Cardiac muscle cell (in vitro differentiated cells and primary cell): Measurements from ENCODE around the gene CCDC59. TPM values are rescaled to one million over a fixed set of nuclear protein-coding genes. Genes with fewer than 3 reads are reported as not detected.
A peak's percentile ranks its signal among the peaks of the same experiment; 100 is the strongest.

Experiments
- DNase-seq, 2 donors: peaks; one replicate each; pipeline versions ENCODE4 v3.0.0 to v3.0.0-alpha.2; 2010 to 2017; ENCODE audit warnings: low read depth in 1 of 2, low spot score in 1 of 2
- H3K27ac ChIP-seq: fragments of 200-600 bp; sonication (generic); 2 replicates; pipeline ENCODE4 v1.5.1; 2016
- H3K27me3 ChIP-seq: fragments of 200-600 bp; sonication (generic); 2 replicates; pipeline ENCODE4 v1.6.0; 2016; ENCODE audit warnings: control low read depth
- H3K36me3 ChIP-seq: fragments of 200-600 bp; sonication (generic); 2 replicates; pipeline ENCODE4 v1.5.1; 2016; ENCODE audit warnings: control low read depth
- H3K4me1 ChIP-seq: fragments of 200-600 bp; sonication (generic); 2 replicates; pipeline ENCODE4 v1.8.1; 2017; ENCODE audit warnings: low read depth, mild to moderate bottlenecking, mixed run types
- H3K4me3 ChIP-seq: fragments of 200-600 bp; sonication (generic); 2 replicates; pipeline ENCODE4 v1.5.1; 2016; ENCODE audit warnings: mild to moderate bottlenecking
- H3K9me3 ChIP-seq: fragments of 200-600 bp; sonication (generic); 2 replicates; pipeline ENCODE4 v1.5.1; 2017; ENCODE audit warnings: low read depth, mild to moderate bottlenecking, control low read depth
- polyA plus RNA-seq: library from polyadenylated mRNA; unstranded; fragments of >200 nt; fragmentation: Nextera tagmentation; extraction: Ambion mirVana; gene quantifications from 2 replicates; pipeline ENCODE4 v1.2.1, GENCODE V29; 2016
- total RNA-seq: library from RNA; depleted of rRNA; stranded (reverse); fragments of >200 nt; gene quantifications from 2 replicates; pipeline ENCODE4 v1.2.3, GENCODE V29; 2016
- TF ChIP-seq, protein P1 (sequence below): IDR thresholded peaks from 2 replicates; pipeline ENCODE4 v1.5.1; 2012; ENCODE audit warnings: low read depth, mild to moderate bottlenecking, low read length

The CCDC59 gene
- total and polyA plus RNA-seq, 2 experiments from 2014 or later: 39.1 to 67.9 TPM

DNA sequence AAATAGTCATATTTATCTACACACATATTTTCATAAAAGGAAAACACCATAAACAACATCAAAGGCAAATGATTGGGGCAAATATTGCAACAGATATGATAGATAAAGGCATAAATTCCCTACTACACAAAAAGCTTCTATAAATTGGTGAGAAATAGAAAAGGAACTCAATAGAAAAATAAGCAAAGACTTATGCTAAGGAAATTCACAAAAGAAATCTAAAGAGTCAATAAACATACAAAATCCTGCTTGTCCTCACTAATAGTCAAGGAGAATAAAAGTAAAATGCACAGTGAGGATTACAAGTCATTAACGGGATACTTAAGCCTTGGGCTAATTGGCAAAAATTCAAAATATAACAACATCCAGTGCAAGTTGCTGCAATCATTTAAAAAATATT, 30.3 kb downstream of the CCDC59 start:
- Histone ChIP-seq H3K27ac (no peak overlapping the region), H3K4me3 (no peak overlapping the region), H3K4me1 (peaks cover 7% of the 10 kb centered on the region), H3K36me3 (no peaks in the 10 kb centered on the region), H3K9me3 (no peaks in the 10 kb centered on the region), H3K27me3 (no peaks in the 10 kb centered on the region)
- TF ChIP-seq, protein P1, sequence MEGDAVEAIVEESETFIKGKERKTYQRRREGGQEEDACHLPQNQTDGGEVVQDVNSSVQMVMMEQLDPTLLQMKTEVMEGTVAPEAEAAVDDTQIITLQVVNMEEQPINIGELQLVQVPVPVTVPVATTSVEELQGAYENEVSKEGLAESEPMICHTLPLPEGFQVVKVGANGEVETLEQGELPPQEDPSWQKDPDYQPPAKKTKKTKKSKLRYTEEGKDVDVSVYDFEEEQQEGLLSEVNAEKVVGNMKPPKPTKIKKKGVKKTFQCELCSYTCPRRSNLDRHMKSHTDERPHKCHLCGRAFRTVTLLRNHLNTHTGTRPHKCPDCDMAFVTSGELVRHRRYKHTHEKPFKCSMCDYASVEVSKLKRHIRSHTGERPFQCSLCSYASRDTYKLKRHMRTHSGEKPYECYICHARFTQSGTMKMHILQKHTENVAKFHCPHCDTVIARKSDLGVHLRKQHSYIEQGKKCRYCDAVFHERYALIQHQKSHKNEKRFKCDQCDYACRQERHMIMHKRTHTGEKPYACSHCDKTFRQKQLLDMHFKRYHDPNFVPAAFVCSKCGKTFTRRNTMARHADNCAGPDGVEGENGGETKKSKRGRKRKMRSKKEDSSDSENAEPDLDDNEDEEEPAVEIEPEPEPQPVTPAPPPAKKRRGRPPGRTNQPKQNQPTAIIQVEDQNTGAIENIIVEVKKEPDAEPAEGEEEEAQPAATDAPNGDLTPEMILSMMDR: no peak
- DNase-seq: no peak

DNA sequence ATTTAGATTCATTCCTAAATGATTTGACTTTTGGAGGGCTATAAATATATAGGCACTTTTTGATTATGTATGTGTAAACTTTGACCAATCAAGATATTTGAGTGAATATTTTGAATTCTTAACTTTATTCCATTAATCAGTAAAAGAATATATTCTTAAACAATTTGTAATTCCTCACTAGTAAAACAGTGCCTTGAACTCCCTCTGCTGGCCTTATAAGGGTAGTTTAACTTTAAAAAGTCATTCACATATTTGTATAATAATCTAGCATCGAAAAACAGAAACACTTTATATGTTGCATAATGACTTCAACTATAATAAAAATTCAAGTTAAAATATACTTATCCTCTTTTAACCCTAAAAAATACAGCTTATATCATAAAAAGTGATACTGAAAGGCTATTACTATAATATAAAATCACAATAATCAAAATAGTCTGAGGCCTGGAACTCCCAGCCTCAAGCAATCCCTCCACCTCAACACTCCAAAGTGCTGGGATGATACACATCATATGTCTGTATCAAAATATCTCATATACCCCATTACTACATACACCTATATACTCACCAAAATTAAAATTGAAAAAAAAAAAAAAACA, 31.2 kb downstream of the CCDC59 start:
- H3K4me1 ChIP-seq: peaks cover 7% of the 10 kb centered on the region
- no peaks in the 10 kb centered on the region for H3K36me3 ChIP-seq
- no peaks in the 10 kb centered on the region for H3K9me3 ChIP-seq
- no peaks in the 10 kb centered on the region for H3K27me3 ChIP-seq
- peak; percentile 45 to 62 for DNase-seq
- no peak overlapping the region for H3K27ac ChIP-seq
- H3K4me3 ChIP-seq: no peak overlapping the region
- TF ChIP-seq, protein P1: peak; percentile 44

DNA sequence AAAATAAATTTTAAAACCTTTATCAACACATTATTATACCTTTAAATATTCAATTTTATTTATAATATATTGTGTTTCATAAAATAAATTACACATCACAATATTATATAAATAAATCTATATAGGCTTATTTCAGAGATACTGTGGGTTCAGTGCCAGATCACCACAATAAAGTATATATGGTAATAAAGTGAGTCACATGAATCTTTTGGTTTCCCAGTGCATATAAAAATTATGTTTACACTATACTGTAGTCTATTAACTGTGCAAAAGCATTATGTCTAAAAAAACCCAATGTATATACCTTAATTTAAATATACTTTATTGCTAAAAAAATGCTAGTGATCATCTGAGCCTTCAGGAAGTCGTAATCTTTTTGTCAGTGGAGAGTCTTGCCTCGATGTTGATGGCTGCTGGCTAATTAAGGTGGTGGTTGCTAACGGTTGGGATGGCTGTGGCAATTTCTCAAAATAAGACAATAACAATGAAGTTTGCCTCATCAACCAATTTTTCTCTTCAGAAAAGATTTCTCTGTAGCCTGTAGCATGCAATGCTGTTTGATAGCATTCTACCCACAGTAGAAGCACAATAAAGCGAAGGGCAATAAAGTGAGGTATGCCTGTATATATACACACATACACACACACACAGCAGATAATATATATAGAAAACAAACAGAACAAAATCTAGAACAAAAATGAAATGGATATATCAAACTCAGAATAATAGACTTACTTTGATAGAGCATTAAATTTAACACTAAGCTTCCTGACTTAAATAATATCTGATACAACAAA, 32.4 kb downstream of the CCDC59 start:
- Histone ChIP-seq H3K36me3 (no peaks in the 10 kb centered on the region), H3K4me1 (peaks cover 7% of the 10 kb centered on the region), H3K9me3 (no peaks in the 10 kb centered on the region), H3K27ac (peak overlapping the region; percentile 17), H3K4me3 (no peak overlapping the region), H3K27me3 (no peaks in the 10 kb centered on the region)
- TF ChIP-seq, protein P1: no peak
- DNase-seq: no peak

DNA sequence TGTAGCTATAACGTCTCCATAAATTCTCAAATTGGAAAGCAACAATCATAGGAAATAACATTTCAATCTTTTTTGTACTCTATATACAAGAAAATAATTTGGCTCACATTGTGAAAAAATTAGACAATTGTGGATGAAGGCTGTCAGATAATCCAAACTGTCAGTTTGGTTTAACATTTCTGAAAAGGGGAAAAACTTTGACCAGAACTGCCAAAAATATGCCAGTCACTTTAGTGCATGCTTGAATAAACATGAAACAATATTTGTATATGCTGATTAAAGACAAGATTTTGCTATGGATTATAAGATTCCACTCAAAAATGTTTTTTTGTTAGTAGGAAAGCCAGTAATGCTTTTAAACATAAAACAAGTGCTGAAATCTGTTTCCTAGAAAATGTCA, 38.9 kb downstream of the CCDC59 start:
- TF ChIP-seq, protein P1: no peak
- DNase-seq: no peak
- Histone ChIP-seq H3K27ac (no peak overlapping the region), H3K36me3 (no peaks in the 10 kb centered on the region), H3K27me3 (no peaks in the 10 kb centered on the region), H3K4me1 (no peaks in the 10 kb centered on the region), H3K4me3 (no peak overlapping the region), H3K9me3 (no peaks in the 10 kb centered on the region)

DNA sequence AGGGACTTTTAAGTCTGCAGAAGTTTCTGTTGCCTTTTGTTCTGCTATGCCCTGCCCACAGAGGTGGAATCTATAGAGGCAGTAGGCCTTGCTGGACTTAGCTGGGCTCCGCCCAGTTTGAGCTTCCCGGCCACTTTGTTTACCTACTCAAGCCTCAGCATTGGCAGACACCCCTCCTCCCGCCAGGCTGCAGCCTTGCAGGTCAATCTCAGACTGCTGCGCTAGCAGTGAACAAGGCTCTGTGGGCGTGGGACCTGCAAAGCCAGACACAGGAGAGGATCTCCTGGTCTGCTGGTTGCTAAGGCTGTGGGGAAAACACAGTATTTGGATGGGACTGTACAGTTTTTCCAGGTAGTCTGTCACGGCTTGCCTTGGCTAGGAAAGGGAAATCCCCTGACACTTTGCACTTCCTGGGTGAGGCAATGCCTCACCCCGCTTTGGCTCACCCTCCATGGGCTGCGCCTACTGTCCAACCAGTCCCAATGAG, 43.7 kb downstream of the CCDC59 start:
- no peaks in the 10 kb centered on the region for H3K36me3 ChIP-seq
- H3K4me1 ChIP-seq: no peaks in the 10 kb centered on the region
- H3K9me3 ChIP-seq: no peaks in the 10 kb centered on the region
- TF ChIP-seq, protein P1: no peak
- H3K4me3 ChIP-seq: no peak overlapping the region
- no peaks in the 10 kb centered on the region for H3K27me3 ChIP-seq
- H3K27ac ChIP-seq: no peak overlapping the region
- peak in 1 of 2 donors; percentile 15 for DNase-seq

Other genes with a start within 250 kb of the CCDC59 start
- 8.5 and 9.1 TPM in 2 replicates for gene METTL25, start 142 bp upstream of the CCDC59 start, total RNA-seq
- 14.5 and 15.3 TPM in 2 replicates for gene METTL25, start 142 bp upstream of the CCDC59 start, polyA plus RNA-seq